Medulla oblongata (tissue), 1 donor: Measurements from ENCODE around the gene SERINC5.

Experiments
- DNase-seq: peaks from one replicate; pipeline ENCODE4 v3.0.0-alpha.2; 2015; ENCODE audit errors: extremely low spot score

SERINC5 gene

DNA sequence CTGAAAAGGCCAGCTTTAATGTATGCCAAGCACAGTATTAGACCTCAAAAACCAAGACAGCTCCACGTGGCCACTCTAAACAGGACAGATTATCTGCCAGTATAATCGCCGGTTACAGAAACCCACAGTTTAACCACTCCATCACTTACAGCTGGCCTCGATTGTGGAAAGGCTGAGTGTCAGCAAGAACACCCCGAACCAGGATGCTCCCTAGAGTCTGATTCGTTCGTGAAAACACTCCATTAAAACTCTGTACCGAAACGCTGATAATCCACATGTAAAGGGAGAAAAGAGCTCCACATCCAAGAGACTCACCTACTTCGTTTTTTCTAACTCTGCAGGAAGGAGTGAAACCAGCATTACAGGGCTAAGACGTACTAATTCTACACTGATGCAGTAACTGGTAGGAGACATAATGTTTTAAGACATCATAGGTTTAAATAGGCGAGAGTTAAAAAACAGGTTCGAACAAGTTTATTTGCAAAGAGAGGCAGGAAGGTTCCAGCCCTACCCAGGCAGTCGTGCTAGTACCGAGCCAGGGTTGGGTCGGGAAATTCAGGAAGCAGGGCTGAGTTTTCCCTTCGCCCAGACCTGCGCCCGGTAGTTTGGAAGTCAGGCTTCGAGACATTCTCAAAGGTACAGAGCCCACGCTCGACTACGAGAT lies 949 bp downstream of the SERINC5 start:
- peak; percentile 62 for DNase-seq

DNA sequence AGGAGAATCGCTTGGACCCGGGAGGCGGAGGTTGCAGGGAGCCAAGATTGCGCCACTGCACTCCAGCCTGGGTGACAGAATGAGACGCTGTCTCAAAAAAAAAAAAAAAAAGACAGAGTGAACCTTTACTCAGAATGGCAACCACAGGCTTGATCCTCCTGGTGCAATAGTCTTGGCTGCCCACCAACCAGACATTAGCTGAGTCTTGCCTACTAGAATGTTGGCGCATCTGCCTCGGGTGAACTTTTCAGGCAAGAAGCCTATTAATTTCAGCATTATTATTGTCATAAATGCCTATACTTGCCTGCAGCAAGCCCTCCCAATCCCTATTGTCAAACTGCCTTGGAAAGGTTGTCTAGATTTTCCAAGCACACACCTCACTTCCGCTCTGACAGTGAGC lies 4.2 kb downstream of the SERINC5 start:
- DNase-seq, result no peak

DNA sequence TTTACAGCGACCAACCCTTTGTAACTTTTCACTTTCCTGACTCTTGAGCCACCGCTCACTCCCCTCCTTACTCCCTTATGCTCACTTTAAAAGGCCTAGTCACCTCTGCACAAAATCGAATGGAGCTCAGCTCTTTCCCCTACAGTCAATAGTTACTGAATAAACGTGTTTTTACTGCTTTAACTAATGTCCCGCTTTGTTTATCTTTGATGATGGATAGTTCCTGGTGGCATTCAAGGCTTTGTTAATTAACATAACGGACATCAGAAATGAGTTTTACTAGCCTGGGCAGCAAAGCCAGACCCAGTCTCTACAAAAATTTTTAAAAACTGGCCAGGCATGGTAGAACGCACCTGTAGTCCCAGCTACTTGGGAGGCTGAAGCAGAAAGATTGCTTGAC lies 5.0 kb downstream of the SERINC5 start:
- no peak for DNase-seq

DNA sequence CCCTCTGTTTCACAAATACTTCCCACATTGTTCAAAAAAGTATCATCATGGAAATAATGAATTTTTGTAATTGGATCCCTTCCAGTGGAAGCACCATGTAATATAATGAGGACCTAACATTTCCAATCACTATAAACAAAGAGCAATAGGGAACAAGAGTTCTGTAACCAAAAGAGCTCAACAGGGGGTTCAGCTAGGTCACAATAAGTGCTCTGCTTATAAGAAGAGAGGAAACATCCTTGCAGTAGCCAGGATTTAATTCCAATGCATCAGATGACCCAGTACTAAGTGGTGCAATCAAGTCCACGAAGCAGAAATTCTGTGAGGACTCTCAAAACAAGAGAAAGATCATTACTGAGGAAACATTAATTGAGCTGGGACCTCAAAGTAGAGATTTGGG lies 5.9 kb downstream of the SERINC5 start:
- no peak for DNase-seq

DNA sequence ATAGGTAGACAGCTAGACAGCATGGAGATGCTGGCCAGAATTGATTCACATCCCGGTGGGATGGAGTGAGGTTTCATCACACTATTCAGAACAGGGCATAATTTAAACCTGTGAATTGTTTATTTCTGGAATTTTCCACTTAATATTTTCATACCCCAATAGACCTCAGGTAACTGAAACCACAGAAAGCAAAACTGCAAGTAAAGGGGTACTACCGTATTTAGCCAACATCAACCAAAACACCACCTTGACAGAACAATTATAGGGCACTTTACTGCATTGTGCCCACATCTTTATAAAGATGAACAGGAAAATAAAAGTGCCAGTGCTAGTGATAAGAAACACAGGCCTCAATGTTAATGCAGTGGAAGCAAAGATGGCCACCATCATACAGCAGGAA lies 7.5 kb downstream of the SERINC5 start:
- no peak for DNase-seq

DNA sequence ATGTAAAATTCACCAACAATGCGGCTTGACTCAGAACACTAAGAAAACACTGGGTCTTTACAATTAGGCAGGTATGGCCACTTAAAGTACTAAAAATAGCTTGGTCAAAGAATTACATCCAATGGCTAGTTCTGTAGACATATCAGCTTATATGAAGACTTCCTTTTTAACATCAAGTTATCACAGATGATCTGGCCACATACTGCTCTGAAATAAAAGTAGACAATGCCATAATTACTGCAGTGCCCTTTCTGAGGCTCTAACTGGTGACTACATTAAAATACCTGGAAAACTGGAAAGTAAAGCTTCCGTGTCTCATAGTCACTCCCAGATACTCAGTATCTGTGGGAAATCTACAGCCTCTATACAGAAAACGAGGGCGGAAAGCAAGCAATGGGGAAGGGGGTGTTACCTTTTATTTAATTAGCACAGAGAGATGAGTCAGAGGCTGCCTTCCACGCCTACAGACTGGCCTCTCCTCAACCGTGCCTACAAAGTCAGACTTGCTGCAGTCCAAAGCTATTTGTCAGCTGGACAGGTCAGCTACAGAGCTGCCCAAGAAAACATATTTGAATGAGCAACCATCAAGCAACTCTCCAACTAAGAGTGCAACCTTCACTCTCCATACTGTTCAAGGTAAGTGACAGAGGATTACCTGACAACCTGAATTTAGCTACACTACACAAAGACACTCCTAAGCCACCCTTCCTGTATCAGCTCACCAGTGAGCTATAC lies 8.7 kb downstream of the SERINC5 start:
- no peak for DNase-seq

DNA sequence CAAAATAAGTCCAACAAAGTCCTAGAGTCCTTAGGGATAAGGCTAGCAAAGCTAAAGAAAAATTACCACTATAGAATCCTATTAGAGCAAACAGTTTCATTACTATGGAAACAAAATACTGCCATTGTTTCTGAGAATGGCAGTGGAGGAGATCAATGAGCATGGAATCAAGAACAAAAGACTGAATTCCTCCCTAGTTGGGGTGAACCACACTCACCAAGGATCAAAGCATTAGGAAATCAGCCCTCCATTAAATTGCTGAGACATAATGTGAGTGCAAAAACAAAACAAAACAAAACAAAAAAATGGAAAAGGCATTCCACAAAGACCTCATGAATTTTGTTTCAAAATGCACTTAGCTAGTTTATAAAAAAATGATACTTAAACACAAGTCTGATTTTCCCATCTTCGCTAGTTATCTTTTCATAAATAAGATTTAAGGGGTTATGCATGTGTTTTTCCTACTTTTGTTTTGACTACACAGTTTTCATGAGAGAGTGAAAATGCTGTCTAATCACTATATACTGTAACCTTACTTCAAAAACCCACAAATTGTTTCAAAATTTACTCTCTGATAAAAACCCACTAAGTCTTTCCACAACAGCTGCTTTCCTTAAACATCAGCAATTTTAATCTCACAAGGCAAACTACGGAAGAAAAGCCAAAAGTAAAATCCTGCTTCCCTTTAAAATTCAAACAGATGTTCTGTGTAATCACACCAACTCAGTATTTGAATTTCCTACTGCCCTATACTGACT lies 9.7 kb downstream of the SERINC5 start:
- no peak for DNase-seq

DNA sequence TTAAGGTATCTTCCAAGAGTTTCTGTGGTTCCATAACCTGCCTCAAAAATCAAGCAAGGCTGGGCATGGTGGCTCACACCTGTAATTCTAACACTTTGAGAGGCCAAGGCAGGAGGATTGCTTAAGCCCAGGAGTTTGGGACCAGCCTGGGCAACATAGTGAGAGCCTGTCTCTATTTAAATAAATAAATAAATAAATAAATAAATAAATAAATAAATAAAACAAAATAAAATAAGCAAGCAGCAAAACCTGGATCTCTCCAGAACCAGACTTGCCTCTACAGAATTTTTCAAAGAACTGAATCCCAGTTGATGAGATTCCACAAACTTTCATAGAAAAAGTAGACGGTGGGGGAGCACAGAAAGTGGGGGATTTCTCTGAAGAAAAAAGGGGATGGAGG lies 12.3 kb downstream of the SERINC5 start:
- no peak for DNase-seq

DNA sequence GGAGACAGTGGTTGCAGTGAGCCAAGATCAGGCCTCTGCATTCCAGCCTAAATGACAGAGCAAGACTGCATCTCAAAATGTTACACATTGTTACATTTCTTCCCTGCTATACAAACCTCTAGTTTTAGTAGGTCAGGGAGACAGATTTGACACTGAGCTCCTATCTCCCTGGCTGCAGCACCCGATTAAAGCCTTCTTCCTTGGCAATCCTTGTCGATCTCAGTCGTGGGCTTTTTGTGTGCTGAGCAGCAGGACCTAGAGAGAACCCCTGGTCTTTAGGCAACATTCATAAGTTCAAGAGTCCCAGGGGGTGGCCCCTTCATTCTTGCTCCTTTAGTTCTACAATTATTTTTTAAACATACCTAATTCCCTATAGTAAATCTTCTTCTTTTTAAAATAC lies 13.0 kb downstream of the SERINC5 start:
- no peak for DNase-seq

DNA sequence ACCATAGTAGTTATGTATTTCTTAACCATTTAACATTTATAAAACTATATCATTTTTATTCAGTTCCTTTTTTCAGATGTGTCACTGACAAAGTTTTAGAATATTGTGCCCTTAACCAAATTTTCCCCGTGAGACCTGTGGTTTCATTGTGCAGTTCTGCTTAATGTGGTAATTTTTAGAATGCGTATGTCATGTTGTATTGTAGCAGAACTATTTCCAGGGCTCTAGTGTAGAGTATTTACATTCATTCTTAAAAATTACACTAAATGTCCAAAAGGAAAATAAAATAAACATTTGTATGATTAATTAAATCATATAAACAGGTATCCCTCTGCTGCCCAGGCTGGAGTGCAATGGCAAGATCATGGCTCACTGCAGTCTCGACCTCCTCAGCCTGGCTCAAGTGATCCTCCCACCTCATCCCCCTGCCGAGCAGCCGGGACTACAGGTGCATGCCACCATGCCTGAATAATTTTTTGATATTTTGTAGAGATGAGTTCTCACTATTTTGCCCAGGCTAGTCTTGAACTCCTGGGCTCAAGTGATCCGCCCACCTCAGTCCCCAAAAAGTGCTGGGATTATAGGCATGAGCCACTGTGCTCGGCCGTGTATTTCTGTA lies 15.4 kb downstream of the SERINC5 start:
- no peak for DNase-seq

DNA sequence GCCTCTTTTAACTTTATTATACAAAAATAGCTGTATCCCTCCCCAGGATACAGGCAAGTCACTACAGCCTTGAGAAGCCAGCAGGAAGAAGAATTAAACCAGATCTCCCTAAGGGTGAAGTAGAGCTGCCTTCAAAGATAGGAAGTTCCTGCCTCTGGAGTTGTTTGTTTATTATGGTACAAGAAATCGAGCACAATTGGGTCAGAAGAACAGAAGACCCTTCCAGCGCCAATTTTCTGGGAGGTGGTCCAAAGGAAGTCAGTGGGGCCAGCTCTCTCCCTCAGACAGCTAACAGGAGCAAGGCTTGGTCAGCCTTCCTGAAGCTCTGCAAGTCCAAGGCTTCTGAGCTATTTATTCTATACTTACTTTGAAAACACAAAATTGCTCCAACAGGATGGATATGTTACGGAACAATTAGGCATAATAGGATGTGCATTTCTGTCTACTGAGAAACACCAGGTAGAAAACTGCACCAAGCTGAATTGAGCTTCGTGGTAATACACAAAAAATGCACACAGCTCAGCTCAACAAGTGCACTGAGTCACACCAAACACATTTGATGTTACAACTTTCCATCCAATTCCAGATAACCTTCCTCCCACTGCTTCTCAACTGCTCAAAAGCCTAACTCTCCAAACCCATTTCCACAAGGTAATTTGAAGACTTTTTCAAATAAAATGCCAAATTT lies 16.0 kb downstream of the SERINC5 start:
- peak; percentile 57 for DNase-seq

DNA sequence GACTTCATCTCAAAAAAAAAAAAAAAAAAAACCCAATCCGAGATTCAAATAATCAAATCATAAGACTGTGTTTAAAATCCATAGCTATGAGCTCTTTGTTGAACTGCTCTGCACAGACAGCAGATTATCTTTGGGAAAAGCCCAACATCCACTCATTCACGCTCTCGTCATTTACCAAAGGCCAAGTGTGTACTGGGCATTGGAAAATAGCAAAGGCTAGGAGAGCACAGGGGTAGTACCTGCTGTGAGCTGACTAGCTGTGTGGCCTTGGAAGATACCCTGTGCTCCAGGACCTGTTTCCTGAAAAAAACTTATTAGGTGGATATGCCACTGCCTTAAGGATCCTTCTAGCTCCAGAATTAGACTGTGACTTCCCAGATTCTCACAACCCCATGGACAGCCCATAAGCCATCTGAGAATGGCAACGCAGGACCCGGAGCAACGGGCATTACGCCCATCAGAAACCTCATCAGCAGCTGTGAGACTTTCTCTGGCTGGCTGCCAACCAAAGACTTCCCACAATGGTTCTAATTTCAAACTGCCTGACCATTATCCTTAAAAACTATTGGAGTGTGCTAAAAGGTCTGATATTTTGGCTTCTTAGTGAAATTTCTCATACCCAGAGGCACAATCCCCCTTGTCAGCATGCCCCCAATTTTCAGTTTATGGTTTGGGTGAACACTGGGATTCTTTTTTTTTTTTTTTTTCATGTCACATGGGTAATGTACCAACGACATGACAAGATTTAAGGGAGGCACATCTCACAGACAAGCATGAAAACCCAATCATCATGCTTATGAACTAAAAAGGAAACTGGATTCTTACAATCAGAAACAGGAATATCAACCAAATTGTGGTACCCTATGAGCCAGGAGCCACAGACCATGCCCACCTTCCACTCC lies 16.8 kb downstream of the SERINC5 start:
- DNase-seq, result peak; percentile 87

DNA sequence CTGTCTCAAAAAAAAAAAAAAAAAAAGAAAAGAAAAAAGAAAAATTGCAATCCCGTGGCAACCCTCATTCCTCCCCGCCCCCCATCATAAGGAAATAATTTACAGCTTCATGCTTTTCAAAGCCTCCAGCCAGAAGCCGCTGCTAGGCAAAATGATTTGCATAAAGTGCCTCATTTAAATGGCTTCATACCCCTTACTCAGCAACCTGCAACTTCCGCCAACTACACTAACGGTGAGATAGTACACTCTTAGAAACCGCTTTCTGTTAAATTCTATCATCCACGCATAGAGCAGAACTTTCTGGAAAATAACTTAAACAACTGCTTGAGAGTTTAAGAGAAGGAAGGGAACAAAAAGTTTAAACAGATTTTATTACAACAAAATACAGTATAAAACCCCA lies 17.8 kb downstream of the SERINC5 start:
- no peak for DNase-seq

DNA sequence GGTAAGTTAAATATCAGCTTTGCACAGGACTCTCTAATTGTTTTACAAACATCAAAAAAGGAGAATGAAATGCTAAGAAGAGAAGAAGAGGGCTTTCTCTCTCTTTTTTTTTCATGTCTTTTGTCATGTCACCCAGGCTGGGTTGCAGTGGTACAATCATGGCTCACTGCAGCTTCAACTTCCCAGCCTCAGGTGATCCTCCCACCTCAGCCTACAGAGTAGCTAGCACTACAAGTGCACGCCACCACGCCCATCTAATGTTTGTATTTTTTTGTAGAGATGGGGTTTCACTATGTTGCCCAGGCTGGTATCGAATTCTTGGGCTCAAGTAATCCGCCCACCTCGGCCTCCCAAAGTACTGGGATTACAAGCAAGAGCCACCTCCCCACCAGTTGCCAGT lies 18.6 kb downstream of the SERINC5 start:
- no peak for DNase-seq

DNA sequence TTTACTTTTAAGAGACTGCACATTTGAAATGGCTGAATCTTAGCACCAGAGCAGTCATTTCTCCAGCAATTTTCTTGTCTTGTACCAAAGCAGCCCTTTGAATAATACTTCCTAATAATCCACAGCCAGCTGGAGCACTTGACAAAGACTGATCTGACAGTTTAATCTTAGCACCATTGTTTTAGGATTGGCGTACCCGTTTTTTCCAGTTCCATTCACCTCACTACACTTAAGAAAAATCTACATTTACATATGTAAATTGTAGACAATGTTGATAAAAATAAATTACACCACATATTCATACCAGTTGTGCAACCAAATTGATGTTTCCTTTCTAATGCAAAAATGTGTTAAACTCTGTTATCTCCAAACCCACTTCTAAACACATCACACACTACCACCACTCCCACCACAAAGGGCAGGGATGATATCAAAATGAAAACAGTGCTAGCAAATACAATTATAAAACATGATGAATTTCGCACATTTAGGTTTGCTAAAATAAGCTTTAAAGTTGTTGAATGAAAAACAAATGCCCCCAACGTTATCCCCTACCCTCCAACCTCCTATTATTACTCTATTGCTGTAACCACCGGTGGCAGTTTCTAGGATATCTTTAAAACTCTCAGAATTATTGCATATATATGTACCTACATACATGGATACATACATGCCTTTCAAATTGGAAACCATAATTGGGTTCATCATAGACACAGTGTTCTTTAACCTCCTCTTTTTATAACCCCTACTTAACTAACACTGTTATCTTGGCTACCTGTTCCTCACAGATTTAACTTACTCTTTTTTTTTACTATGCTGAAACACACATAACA lies 21.5 kb downstream of the SERINC5 start:
- peak; percentile 16 for DNase-seq

DNA sequence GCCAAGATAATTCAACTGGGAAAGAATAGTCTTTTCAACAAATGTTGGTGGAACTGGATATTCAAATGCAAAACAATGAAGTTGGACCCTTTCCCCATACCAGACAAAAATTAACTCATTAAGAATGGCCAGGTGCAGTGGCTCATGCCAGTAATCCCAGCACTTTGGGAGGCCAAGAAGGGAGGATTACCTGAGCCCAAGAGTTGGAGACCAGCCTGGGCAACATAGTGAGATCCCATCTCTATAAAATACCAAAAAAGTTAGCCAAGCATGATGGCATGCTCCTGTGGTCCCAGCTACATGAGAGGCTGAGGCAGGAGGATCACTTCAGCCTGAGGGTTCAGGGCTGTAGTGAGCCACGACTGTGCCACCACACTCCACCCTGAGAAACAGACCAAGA lies 24.2 kb downstream of the SERINC5 start:
- DNase-seq, result no peak

DNA sequence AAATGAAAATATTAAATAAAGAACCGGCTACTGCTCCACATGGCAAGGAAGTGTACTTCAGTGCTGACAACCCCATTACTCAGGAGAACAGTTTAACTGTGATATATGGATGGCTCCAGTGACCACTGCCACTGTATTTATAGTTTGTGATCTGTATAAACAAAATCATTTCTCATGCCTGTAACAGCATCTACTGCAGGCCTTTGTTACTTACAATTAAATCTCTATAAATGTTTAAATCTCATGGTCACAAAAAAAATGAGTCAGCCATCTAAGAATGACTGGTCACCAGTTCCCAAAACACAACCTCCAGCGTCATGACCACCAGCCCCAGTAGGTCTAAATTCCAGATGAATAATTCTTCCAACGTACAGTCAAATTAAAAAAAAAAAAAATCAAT lies 24.6 kb downstream of the SERINC5 start:
- DNase-seq, result no peak

DNA sequence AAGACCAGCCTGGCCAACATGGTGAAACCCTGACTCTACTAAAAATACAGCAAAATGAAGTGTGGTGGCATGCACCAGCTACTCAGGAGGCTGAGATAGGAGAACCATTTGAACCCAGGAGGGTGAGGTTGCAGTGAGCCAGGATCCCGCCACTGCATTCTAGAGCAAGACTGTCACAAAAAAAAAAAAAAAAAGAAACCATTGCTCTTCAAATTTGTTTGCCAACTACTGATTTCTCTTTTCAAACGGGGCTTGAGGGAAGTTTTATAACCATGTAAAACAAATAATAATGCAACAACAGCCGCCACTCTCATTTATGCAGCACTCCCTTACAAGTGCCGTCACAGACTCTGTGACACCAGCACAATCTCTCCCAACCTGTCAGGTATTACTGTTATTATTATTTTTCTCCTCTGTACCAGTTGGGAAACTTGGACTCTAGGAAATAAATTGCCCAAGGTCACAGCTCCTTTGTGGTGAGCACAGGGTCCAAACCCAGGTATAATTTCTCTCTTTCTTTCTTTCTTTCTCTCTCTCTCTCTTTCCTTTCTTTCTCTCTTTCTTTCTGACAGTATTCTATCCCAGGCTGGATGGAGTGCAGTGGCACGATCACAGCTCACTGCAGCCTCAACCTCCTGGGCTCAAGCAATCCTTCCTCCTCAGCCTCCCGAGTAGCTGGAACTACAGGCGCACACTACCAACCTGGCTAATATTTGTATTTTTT lies 25.4 kb downstream of the SERINC5 start:
- DNase-seq, result no peak

DNA sequence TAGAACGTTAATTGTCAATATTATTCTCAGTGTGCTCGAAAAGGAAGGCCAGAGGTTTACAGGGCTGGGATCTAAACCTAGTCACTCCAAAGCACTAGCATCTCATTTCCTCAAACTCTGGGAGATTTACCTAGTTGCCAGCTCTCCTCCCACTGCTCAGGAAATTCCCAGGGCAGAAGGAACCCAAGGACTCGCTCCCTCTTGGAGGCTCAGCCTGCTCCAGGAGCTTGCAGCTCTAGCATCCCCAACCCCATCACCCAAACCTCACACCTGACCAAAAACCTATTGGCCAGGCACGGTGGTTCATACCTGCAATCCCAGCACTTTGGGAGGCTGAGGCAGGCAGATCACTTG lies 26.0 kb downstream of the SERINC5 start:
- DNase-seq, result no peak
